GM12891 (cell line): Measurements from ENCODE around the gene RIT1.

Source experiments
- POU2F2 ChIP-seq: IDR thresholded peaks from 2 replicates; pipeline ENCODE4 v1.6.1; 2011; ENCODE audit warnings: low read depth, mild to moderate bottlenecking, control low read depth, low read length, moderate library complexity
- TAF1 ChIP-seq: IDR thresholded peaks from 2 replicates; pipeline ENCODE4 v1.6.1; 2011; ENCODE audit warnings: low read depth, low read length, control low read depth

DNA sequence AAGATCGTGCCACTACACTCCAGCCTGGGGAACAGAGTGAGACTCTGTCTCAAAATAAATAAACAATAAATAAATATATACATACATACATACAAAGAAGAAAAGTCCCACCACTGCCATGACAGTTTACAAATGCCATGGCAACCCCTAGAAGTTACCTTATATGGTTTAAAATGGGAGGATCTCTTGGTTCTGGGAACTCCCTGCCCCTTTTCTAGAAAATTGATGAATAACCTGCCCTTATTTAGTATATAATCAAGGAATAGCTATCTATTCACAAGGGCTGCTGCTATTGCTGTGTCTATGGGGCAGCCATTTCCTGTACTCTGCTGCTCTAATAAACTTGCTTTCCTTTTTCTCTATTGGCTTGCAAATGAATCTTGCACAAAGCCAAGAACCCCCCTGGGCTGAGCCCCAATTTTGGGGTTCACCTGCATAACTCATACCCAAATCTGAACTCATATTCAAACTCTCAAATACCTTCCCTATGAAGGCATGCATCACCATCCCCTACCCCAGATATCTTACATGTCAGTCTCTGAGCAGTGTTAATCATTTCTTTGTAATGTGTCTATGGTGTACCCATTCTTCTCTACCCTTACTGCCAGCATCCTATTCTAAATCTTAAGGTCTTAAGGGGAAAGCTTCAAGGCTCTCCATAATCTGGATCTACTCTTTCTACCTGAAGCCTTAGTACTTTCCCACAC is 63.2 kb downstream of the RIT1 start:
- TF ChIP-seq TAF1: no peak
- no peak for TF ChIP-seq POU2F2
